GM18858 (cell line): ENCODE results near the gene ARHGEF7.

Experiments used
- ATAC-seq: cut with Tn5 transposase; IDR thresholded peaks from one replicate; pipeline ENCODE4 v1.9.1; 2021; ENCODE audit not compliant: unreplicated experiment

The ARHGEF7 gene

GRCh38 chr13:111337741-111338140 is 222.6 kb downstream of the ARHGEF7 start:
- ATAC-seq, result no peak

DNA sequence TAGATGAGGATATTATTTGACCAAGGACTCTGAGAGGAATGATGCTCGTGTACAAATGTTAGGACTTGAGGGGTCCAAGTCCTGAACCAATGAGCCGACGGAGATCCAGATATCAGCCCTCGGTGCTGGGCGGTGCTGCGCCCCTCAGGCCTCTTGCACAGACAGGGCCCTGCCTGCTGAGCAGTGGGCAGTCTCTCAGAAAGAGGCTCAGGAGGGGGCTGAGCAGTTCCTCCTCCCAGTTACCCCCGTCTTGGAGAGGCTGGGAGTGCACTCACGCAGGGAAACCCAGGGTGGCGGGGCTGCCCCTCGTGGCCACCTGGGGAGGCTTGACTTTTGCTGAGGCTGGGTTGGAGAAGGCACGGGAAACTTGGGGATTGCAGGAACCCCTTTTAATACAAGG is 223.7 kb downstream of the ARHGEF7 start:
- no peak for ATAC-seq

GRCh38 chr13:111339366-111340143 is 224.4 kb downstream of the ARHGEF7 start:
- ATAC-seq, result no peak

- ATAC-seq, result no peak
Measured at GRCh38 chr13:111341886-111342285, 226.8 kb downstream of the ARHGEF7 start.

GRCh38 chr13:111342721-111343120 is 227.6 kb downstream of the ARHGEF7 start:
- no peak for ATAC-seq

DNA sequence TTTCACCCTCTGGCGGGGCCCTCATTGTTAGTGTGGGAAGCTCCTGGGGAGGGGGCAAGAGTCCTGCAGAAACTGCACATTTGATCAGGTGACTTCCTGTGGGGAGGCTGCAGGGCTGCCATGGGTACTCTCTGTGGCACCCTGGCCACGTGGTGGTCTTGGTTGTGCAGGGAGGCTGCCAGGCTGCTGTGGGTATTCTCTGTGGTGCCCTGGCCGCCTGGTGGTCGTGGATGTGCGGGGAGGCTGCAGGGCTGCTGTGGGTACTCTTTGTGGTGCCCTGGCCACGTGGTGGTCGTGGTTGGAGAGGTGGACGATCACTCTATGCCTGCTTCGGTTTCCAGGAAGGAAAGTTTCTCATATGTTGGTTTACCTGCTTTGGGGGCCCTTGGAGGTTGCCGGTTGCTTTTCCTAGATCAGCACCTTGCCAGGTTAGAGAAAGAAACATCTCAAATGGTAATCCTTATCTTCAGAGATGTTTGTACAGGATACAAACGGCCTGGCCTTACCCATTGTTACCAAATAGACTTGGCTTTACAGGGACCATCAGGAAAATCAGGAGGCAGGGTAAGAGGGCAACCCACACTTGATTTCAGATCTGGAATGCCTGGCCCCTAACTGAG is 228.2 kb downstream of the ARHGEF7 start:
- ATAC-seq, result no peak

DNA sequence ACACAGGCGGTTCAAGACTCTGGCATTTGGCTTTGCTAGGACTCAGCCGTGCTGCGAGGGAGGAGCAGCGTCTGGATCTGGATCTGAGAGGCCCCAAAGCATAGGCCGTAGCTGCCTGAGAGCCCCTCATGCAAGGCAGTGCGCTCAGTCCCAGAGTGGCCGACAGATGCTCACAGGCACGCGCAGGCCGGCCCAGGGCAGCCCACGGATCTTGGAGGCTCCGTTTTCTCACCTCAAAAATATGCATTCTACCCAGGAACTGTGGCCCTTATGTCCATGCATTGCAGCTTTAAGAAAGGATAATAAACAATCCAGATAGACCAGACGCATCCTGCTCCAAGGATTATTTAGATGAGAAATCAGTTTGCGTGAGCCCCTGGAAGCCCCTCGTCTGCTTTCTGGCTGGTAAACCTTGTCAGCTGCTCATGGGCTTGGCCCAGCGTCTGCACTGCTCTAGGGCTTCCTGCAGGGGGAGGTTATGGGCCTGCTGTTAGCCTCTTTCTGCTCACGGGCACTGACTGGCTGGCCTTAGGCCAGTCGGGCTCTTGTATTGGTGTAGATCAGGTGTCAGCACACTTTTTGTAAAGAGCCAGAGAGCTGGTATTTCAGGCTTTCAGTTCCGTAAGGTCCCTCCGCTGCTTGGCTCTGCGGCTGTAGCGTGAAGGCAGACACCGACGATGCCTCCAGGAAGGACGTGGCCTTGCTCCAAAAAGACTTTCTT is 229.5 kb downstream of the ARHGEF7 start:
- ATAC-seq, result no peak

GRCh38 chr13:111345682-111346081 is 230.6 kb downstream of the ARHGEF7 start:
- no peak for ATAC-seq

- no peak for ATAC-seq
Measured at GRCh38 chr13:111346101-111346680, 231.1 kb downstream of the ARHGEF7 start.

DNA sequence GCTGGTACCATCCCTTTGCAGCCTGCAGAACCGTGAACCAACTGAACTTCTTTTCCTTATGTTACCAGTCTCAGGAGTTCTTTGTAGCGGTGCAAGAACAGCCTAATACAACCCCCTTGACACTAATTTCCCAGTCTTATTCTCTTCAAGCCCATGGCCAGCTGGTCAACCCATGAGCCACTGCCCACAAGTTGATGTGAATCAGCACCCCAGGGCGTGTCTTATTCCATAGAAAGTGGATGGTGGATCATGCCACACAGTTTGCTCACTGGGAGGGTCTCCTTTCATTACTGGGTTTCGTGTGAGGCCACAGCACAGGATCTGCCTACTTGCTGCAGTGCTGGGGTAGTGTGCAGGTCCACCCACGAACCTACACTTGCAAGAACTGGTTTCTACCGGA is 232.3 kb downstream of the ARHGEF7 start:
- no peak for ATAC-seq

DNA sequence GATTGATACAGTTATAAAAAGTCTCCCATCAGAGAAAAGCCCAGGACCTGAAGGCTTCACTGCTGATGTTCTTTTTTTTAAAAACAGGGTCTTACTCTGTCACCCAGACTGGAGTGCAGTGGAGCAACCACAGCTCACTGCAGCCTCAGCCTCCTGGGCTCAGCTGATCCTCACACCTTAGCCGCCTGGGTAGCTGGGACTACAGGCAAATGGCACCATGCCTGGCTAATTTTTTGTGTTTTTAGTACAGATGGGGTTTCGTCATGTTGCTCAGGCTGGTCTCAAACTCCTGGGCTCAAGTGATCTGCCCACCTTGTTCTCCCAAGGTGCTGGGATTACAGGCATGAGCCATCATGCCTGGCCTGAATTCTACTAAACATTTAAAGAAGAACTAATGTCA is 238.4 kb downstream of the ARHGEF7 start:
- ATAC-seq, result no peak

DNA sequence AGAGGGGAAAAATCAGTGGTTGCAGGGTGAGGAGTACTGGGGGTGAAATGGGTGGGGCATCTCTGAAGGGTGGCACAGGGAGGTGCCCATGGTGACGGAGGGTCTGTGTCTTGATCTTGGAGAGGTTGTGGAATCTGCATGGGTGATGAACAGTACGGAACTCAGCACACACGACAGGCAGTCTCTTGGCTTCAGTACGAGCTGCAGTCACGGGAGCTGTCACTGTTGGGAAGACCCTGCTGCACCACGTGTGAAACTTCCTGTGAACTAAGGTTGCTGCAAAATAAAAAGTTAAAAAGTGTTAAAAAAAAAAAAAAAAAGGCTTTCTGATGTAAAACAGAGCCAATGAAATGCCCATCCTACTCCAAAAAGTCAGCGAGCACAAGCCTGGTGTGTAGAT is 239.7 kb downstream of the ARHGEF7 start:
- ATAC-seq, result no peak
